GM21515 (cell line): ENCODE measurements around the gene ACOXL.

Experiments used
- ATAC-seq: cut with Tn5 transposase; IDR thresholded peaks from one replicate; pipeline ENCODE4 v1.9.1; 2021; ENCODE audit not compliant: unreplicated experiment

Gene ACOXL

GRCh38 chr2:110819711-110820110, 87.3 kb downstream of the ACOXL start:
- no peak for ATAC-seq

GRCh38 chr2:110820128-110820527, 87.8 kb downstream of the ACOXL start:
- ATAC-seq = no peak

GRCh38 chr2:110823165-110823564, 90.8 kb downstream of the ACOXL start:
- no peak for ATAC-seq

GRCh38 chr2:110827511-110827910, 95.1 kb downstream of the ACOXL start:
- ATAC-seq = no peak

- ATAC-seq = no peak
Measured at GRCh38 chr2:110828330-110828729, 96.0 kb downstream of the ACOXL start.

GRCh38 chr2:110829413-110830146, 97.2 kb downstream of the ACOXL start:
- no peak for ATAC-seq

- no peak for ATAC-seq
Measured at GRCh38 chr2:110832740-110833139, 100.4 kb downstream of the ACOXL start.

GRCh38 chr2:110834134-110834827, 101.9 kb downstream of the ACOXL start:
- no peak for ATAC-seq

GRCh38 chr2:110836671-110837070, 104.3 kb downstream of the ACOXL start:
- ATAC-seq = no peak

GRCh38 chr2:110837446-110838409, 105.4 kb downstream of the ACOXL start:
- ATAC-seq = no peak

GRCh38 chr2:110838657-110839384, 106.4 kb downstream of the ACOXL start:
- ATAC-seq = no peak

GRCh38 chr2:110840508-110840907, 108.1 kb downstream of the ACOXL start:
- no peak for ATAC-seq

GRCh38 chr2:110842048-110842447, 109.7 kb downstream of the ACOXL start:
- ATAC-seq = no peak

- ATAC-seq = no peak
Measured at GRCh38 chr2:110843496-110843895, 111.1 kb downstream of the ACOXL start.

- no peak for ATAC-seq
Measured at GRCh38 chr2:110843959-110844510, 111.7 kb downstream of the ACOXL start.

GRCh38 chr2:110847651-110848050, 115.3 kb downstream of the ACOXL start:
- no peak for ATAC-seq

GRCh38 chr2:110848071-110848470, 115.7 kb downstream of the ACOXL start:
- ATAC-seq = no peak

GRCh38 chr2:110848519-110849030, 116.2 kb downstream of the ACOXL start:
- no peak for ATAC-seq

GRCh38 chr2:110851531-110851930, 119.2 kb downstream of the ACOXL start:
- ATAC-seq = no peak

- no peak for ATAC-seq
Measured at GRCh38 chr2:110852051-110852450, 119.7 kb downstream of the ACOXL start.
